ENCODE measurements around the gene DIABLO. TPM values are rescaled to one million over a fixed set of nuclear protein-coding genes. Genes with fewer than 3 reads are reported as not detected.

Gene DIABLO
- total RNA-seq, 2 donors from 2014 or later: 15.8 to 28.3 TPM

DNA sequence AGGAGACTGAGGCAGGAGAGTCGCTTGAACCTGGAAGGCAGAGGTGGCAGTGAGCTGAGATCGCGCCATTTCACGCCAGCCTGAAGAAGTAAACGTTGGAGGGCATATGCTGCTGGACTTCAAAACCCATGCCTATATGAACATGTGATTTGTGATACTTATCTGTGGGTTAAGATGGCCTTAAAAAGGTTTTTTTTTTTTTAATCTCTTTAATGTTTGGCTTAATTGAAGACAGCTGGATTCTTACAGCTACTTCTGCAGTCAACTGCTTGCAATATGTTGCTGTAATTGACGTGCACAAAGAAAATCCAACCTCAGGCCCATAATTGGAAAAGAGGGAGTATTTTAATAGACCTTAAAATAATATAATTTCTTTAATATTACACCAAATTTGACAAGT, 23.8 kb downstream of the DIABLO start:
- no peak overlapping the region for H3K27ac ChIP-seq
- DNase-seq: no peak
- no peaks in the 10 kb centered on the region for H3K36me3 ChIP-seq (replicated peaks in 1 of 2; ENCODE audit: insufficient read depth in 1 of 2, low read depth in 2 of 2)
- WGBS, 2 donors: 96% methylated on average over 6 of the region's 6 CpGs
- no peak overlapping the region for H3K4me3 ChIP-seq
- no peak for TF ChIP-seq CTCF (IDR thresholded peaks at IDR 0.05)
- TF ChIP-seq POLR2A (IDR thresholded peaks at IDR 0.05): no peak
- H3K27me3 ChIP-seq: peaks cover 0 to 24% of the 10 kb centered on the region in 2 donors
- H3K4me1 ChIP-seq: peaks cover 21% of the 10 kb centered on the region
- no peaks in the 10 kb centered on the region for H3K9me3 ChIP-seq
- intact Hi-C loops (cut with DNase I): no loop called here
- no peak for ATAC-seq

GRCh38 chr12:122201381-122201780, 24.5 kb downstream of the DIABLO start:
- no peak for DNase-seq
- Histone ChIP-seq H3K27me3 (peaks cover 0 to 24% of the 10 kb centered on the region in 2 donors), H3K27ac (no peak overlapping the region), H3K36me3 (replicated peaks in 1 of 2; ENCODE audit: insufficient read depth in 1 of 2, low read depth in 2 of 2) (no peaks in the 10 kb centered on the region), H3K4me1 (peaks cover 21% of the 10 kb centered on the region), H3K9me3 (no peaks in the 10 kb centered on the region), H3K4me3 (no peak overlapping the region)
- ATAC-seq: no peak
- intact Hi-C loops (cut with DNase I): no loop called here
- 77 to 84% methylated on average over 4 to 5 of the region's 5 CpGs for WGBS, 2 donors
- TF ChIP-seq CTCF (IDR thresholded peaks at IDR 0.05) (no peak), POLR2A (IDR thresholded peaks at IDR 0.05) (no peak)

GRCh38 chr12:122200541-122201175, 25.2 kb downstream of the DIABLO start:
- H3K4me3 ChIP-seq: no peak overlapping the region
- peaks cover 21% of the 10 kb centered on the region for H3K4me1 ChIP-seq
- no peak overlapping the region for H3K27ac ChIP-seq
- WGBS, 2 donors: 66 to 70% methylated on average over 11 to 20 of the region's 24 CpGs
- intact Hi-C loops (cut with DNase I): no loop called here
- TF ChIP-seq POLR2A (IDR thresholded peaks at IDR 0.05): no peak
- no peak for TF ChIP-seq CTCF (IDR thresholded peaks at IDR 0.05)
- no peaks in the 10 kb centered on the region for H3K36me3 ChIP-seq (replicated peaks in 1 of 2; ENCODE audit: insufficient read depth in 1 of 2, low read depth in 2 of 2)
- DNase-seq (no peak), ATAC-seq (no peak)
- H3K9me3 ChIP-seq: no peaks in the 10 kb centered on the region
- peaks cover 0 to 24% of the 10 kb centered on the region in 2 donors for H3K27me3 ChIP-seq

GRCh38 chr12:122199484-122200355, 26.1 kb downstream of the DIABLO start:
- Histone ChIP-seq H3K27ac (no peak overlapping the region), H3K4me1 (peaks cover 21% of the 10 kb centered on the region), H3K9me3 (no peaks in the 10 kb centered on the region), H3K4me3 (no peak overlapping the region), H3K36me3 (replicated peaks in 1 of 2; ENCODE audit: insufficient read depth in 1 of 2, low read depth in 2 of 2) (no peaks in the 10 kb centered on the region), H3K27me3 (peaks cover 0 to 24% of the 10 kb centered on the region in 2 donors)
- DNase-seq (no peak), ATAC-seq (no peak)
- intact Hi-C loops (cut with DNase I): loop anchor here (10.0 kb wide), 1 partner anchor 275 kb away; no protein-coding TSS in a partner anchor
- TF ChIP-seq POLR2A (IDR thresholded peaks at IDR 0.05) (no peak), CTCF (IDR thresholded peaks at IDR 0.05) (no peak)
- WGBS, 2 donors: 82 to 83% methylated on average over 24 to 29 of the region's 29 CpGs

Measured in body of pancreas (tissue), 4 donors.